HCT116 (cell line): Measurements from ENCODE around the gene FAT1.

Experiments
- CTCF ChIP-seq, 3 experiments: fragments of 200-600 bp in 1 of 3; sonication (generic) in 1 of 3; IDR thresholded peaks in 2 of 3; conservative IDR thresholded peaks in 1 of 3; 2 replicates each; pipeline ENCODE4 v1.5.1; 2012 to 2017; ENCODE audit warnings: low read depth in 2 of 3, low read length in 2 of 3, antibody characterized with exemption in 1 of 3, borderline replicate concordance in 1 of 3, control low read depth in 1 of 3, mild to moderate bottlenecking in 1 of 3, mixed read lengths in 1 of 3, mixed run types in 1 of 3, moderate library complexity in 1 of 3; ENCODE audit not compliant: insufficient read depth in 1 of 3
- EZH2phosphoT487 ChIP-seq: fragments of 200-600 bp; IDR thresholded peaks from 2 replicates; pipeline ENCODE4 v1.6.1; 2018; ENCODE audit warnings: antibody characterized with exemption, borderline replicate concordance
- POLR2A ChIP-seq: IDR thresholded peaks from 2 replicates; pipeline ENCODE4 v1.7.0; 2011; ENCODE audit warnings: borderline replicate concordance; ENCODE audit not compliant: insufficient read depth, insufficient read length; ENCODE audit errors: extremely low read depth
- SP1 ChIP-seq: IDR thresholded peaks from 2 replicates; pipeline ENCODE4 v1.6.1; 2012; ENCODE audit warnings: low read depth
- YY1 ChIP-seq: IDR thresholded peaks from 2 replicates; pipeline ENCODE4 v1.6.1; 2011; ENCODE audit warnings: low read length, low read depth, moderate library complexity, mild to moderate bottlenecking; ENCODE audit not compliant: insufficient replicate concordance; ENCODE audit errors: extremely low read depth

GRCh38 chr4:186658657-186659056, 65.0 kb downstream of the FAT1 start:
- TF ChIP-seq YY1, result no peak
- TF ChIP-seq CTCF (IDR thresholded peaks at IDR 0.05 in 2 of 3, conservative IDR thresholded peaks at IDR 0.05 in 1 of 3; ENCODE audit: borderline replicate concordance in 1 of 3, insufficient read depth in 1 of 3, low read depth in 2 of 3, low read length in 2 of 3), result no peak
- no peak for TF ChIP-seq POLR2A
- no peak for TF ChIP-seq EZH2phosphoT487
- TF ChIP-seq SP1, result no peak
